Colonic mucosa (tissue), 4 donors: ENCODE measurements around the gene CAMTA1. TPM values are rescaled to one million over a fixed set of nuclear protein-coding genes. Genes with fewer than 3 reads are reported as not detected.

Experiments
- DNase-seq: peaks from one replicate; pipeline ENCODE4 v3.0.0-alpha.2; 2020
- H3K27ac ChIP-seq: fragments of 200-600 bp; one replicate; pipeline ENCODE4 v1.8.0; 2021
- H3K27me3 ChIP-seq: fragments of 200-600 bp; one replicate; pipeline ENCODE4 v1.8.0; 2021
- H3K36me3 ChIP-seq: fragments of 200-600 bp; one replicate; pipeline ENCODE4 v1.8.0; 2021
- H3K4me1 ChIP-seq: fragments of 200-600 bp; one replicate; pipeline ENCODE4 v1.8.0; 2021; ENCODE audit warnings: mild to moderate bottlenecking
- H3K4me3 ChIP-seq: fragments of 200-600 bp; one replicate; pipeline ENCODE4 v1.8.0; 2021
- H3K9ac ChIP-seq, 2 donors: one replicate each; pipeline ENCODE4 v1.7.0; 2013; ENCODE audit warnings: control low read depth in 2 of 2, low read depth in 2 of 2, low read length in 2 of 2
- H3K9me3 ChIP-seq: fragments of 200-600 bp; one replicate; pipeline ENCODE4 v1.8.0; 2021
- CTCF ChIP-seq: fragments of 200-600 bp; IDR thresholded peaks from one replicate; pipeline ENCODE4 v1.8.0; 2022; ENCODE audit warnings: antibody characterized with exemption, mild to moderate bottlenecking
- intact Hi-C: fragments of 100-400 bp; cut with DNase I; formaldehyde crosslinking; loops from one replicate; pipeline ENCODE4 v1.14.1; 2022
- total RNA-seq, 2 donors: library from RNA; stranded (reverse); fragmentation: NEBNext Ultra II Directional in 1 of 2; extraction: Animal tissue kit (Norgen Biotek cat#: 25700) in 1 of 2; gene quantifications; one replicate each; pipeline ENCODE4 v1.2.1, GENCODE V29; 2021
- donor health status: healthy.
- donor health status: DM: no; HTN: no; CAD: no.
- donor health status: DM: no; HTN: no; CAD: no.

The CAMTA1 gene
- total RNA-seq, 2 donors from 2014 or later: 76.8 to 92.8 TPM

- H3K4me3 ChIP-seq: no peak overlapping the region
- no peaks in the 10 kb centered on the region for H3K9me3 ChIP-seq
- no peaks in the 10 kb centered on the region for H3K4me1 ChIP-seq
These were observed 86.2 kb downstream of the CAMTA1 start for GRCh38 chr1:6871300-6871972.

GRCh38 chr1:6872573-6873261, 87.5 kb downstream of the CAMTA1 start:
- no peak for TF ChIP-seq CTCF
- H3K27ac ChIP-seq: no peak overlapping the region
- H3K27me3 ChIP-seq: no peaks in the 10 kb centered on the region
- H3K9me3 ChIP-seq: no peaks in the 10 kb centered on the region
- no peaks in the 10 kb centered on the region for H3K36me3 ChIP-seq
- H3K9ac ChIP-seq: no peak overlapping the region
- DNase-seq: no peak
- intact Hi-C loops: no loop called here
- H3K4me3 ChIP-seq: no peak overlapping the region
- H3K4me1 ChIP-seq: no peaks in the 10 kb centered on the region

More at GRCh38 chr1:6871300-6871972, 86.2 kb downstream of the CAMTA1 start:
- Histone ChIP-seq H3K36me3 (no peaks in the 10 kb centered on the region), H3K27ac (no peak overlapping the region), H3K9ac (no peak overlapping the region), H3K27me3 (no peaks in the 10 kb centered on the region)
- intact Hi-C loops: no loop called here
- no peak for DNase-seq
- no peak for TF ChIP-seq CTCF

GRCh38 chr1:6873298-6874015, 88.2 kb downstream of the CAMTA1 start:
- no peaks in the 10 kb centered on the region for H3K9me3 ChIP-seq
- no peaks in the 10 kb centered on the region for H3K27me3 ChIP-seq
- H3K9ac ChIP-seq: no peak overlapping the region
- no peak overlapping the region for H3K4me3 ChIP-seq
- TF ChIP-seq CTCF: no peak
- no peaks in the 10 kb centered on the region for H3K4me1 ChIP-seq
- H3K36me3 ChIP-seq: no peaks in the 10 kb centered on the region
- no peak overlapping the region for H3K27ac ChIP-seq
- intact Hi-C loops: no loop called here
- DNase-seq: no peak

- no peaks in the 10 kb centered on the region for H3K9me3 ChIP-seq
- H3K4me1 ChIP-seq: no peaks in the 10 kb centered on the region
- intact Hi-C loops: no loop called here
These were observed 89.0 kb downstream of the CAMTA1 start for GRCh38 chr1:6874298-6874697.

More at GRCh38 chr1:6874298-6874697, 89.0 kb downstream of the CAMTA1 start:
- Histone ChIP-seq H3K27ac (no peak overlapping the region), H3K27me3 (no peaks in the 10 kb centered on the region), H3K9ac (no peak overlapping the region), H3K36me3 (no peaks in the 10 kb centered on the region), H3K4me3 (no peak overlapping the region)
- TF ChIP-seq CTCF: no peak
- no peak for DNase-seq
